ENCODE measurements around the gene ZMIZ1. TPM values are rescaled to one million over a fixed set of nuclear protein-coding genes. Genes with fewer than 3 reads are reported as not detected.

ZMIZ1 gene
- total RNA-seq, 2 experiments from 2014 or later, result 38.3 to 41.6 TPM

DNA sequence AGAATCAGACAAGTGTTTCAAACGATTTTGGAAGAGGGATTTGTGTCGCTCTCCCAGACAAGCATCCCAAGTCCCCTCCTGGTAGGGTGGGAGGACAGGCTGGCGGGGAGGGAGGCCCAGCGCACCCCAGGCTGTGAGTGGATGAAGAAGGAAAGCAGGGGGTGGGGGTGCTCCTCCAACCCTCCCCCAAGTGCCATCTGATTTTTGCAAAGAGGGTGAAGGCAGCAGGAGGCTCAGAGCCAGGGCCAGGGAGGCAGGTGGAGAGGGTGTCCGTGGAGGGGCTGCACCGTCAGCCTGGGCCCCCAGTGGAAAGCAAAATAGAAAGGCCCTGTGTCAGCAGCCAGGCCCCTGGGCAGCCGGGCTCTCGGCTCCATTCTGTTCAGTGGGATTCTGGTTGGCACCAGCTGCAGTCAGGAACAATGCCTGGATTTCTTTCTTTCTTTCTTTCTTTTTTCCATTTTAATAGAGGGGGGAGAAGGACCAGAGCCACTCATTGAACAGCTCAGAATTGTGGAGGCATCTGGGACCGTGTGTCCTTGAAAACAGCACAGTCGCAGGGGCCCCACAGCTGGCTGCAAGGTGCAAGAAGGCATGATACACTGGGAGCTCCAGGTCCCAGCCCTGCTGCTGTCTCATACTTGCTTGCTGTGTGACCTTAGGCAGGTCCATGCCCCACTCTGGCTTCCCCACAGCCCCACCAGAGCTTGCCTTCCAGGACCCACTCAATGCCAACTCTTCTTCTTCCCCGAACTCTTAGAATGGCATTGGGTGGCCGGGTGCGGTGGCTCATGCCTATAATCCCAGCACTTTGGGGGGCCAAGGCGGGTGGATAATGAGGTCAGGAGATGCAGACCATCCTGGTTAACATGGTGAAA lies 7.1 kb upstream of the ZMIZ1 start:
- CTCF ChIA-PET, result interaction anchor here (2.1 kb wide), 1 partner anchor 11 kb away, joined by 9 read pairs; no protein-coding TSS in a partner anchor
- POLR2A ChIA-PET, result no interaction called here

GRCh38 chr10:79063071-79063491 lies 5.7 kb upstream of the ZMIZ1 start:
- ChIA-PET CTCF (interaction anchor here (1.3 kb wide), 1 partner anchor 133 kb away, joined by 4 read pairs; no protein-coding TSS in a partner anchor), POLR2A (no interaction called here)

DNA sequence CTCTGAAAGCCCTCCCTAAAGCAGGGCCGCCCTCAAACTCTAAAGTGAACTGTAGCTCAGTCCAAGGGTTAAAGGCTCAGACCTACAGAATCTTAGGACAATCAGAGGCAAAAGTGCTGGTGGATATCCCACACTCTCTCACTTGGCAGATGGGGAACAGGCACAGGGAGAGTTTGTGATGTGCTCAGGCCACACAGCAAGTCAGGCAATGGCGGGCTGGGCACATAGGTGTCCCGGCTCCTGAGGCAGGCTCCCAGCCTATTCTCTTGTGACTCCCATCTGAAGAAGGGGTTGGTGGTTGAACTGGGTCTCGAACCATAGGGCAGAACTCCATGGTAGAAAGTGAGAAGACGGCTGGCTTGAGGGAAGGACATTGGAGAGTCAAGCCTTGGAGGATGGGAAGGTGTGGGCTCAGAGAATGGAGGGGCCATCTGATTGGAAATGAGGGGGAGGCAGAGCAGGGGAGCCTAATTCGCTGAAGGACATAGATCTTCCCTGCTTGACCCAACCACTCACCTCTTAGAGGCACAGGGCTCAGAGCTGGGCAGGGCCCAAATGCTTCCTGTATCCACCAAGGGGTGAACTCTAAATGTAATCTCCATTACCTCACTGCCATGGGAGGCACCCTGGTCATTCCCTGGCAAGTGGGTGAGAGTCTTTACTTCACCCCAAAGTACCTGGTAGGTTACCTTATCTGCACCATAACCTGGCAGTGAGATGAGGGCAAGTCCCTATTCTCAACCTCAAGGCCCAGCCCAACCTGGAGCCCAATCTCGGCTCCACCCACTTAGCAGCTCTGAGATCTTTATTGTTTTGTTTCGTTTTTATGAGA lies 4.9 kb upstream of the ZMIZ1 start:
- POLR2A ChIA-PET, result no interaction called here
- CTCF ChIA-PET, result interaction anchor here (1.3 kb wide), 1 partner anchor 132 kb away, joined by 4 read pairs; no protein-coding TSS in a partner anchor

DNA sequence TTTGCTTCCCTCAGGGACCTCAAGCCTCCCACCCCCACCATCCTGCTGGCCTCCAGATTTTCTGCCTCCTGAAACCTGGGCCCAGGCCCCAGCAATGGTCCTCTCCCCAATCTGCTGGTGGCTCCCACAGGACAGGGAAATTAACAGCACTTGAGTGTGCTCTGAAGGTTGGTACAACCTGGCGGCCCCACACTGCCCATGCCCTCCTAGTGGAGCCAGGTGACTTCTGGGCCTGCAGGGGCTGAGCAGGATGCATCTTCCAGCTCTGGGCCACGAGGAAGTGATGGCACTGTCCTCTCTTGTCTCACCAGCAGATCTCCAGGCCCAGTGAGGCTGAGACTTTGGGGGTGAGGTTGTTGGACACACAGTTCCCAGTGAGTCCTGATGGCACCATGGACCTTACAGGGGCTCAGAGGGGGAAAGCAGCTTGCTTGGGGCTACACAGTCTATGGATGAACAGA lies 3.6 kb upstream of the ZMIZ1 start:
- CTCF ChIA-PET, result no interaction called here
- POLR2A ChIA-PET, result interaction anchor here (2.2 kb wide), 1 partner anchor 91 kb away, joined by 14 read pairs; no protein-coding TSS in a partner anchor

GRCh38 chr10:79065853-79066252 lies 2.9 kb upstream of the ZMIZ1 start:
- POLR2A ChIA-PET, result interaction anchor here (2.2 kb wide), 1 partner anchor 92 kb away, joined by 14 read pairs; no protein-coding TSS in a partner anchor
- CTCF ChIA-PET, result no interaction called here

- CTCF ChIA-PET, result interaction anchor here (0.6 to 0.8 kb wide), 2 partner anchors 59 to 92 kb away, joined by 3 read pairs; no protein-coding TSS in a partner anchor
- POLR2A ChIA-PET, result interaction anchor here (2.2 kb wide), 1 partner anchor 92 kb away, joined by 14 read pairs; no protein-coding TSS in a partner anchor
Measured at GRCh38 chr10:79066411-79067240, 2.1 kb upstream of the ZMIZ1 start.

GRCh38 chr10:79067241-79068202 lies 1.2 kb upstream of the ZMIZ1 start:
- CTCF ChIA-PET, result interaction anchor here (0.6 to 1.6 kb wide), 4 partner anchors 60 to 1019 kb away, joined by 3 read pairs; no protein-coding TSS in a partner anchor
- POLR2A ChIA-PET, result interaction anchor here (2.2 kb wide), 1 partner anchor 93 kb away, joined by 14 read pairs; no protein-coding TSS in a partner anchor

- POLR2A ChIA-PET, result no interaction called here
Measured at GRCh38 chr10:79068203-79068561, 584 bp upstream of the ZMIZ1 start.

DNA sequence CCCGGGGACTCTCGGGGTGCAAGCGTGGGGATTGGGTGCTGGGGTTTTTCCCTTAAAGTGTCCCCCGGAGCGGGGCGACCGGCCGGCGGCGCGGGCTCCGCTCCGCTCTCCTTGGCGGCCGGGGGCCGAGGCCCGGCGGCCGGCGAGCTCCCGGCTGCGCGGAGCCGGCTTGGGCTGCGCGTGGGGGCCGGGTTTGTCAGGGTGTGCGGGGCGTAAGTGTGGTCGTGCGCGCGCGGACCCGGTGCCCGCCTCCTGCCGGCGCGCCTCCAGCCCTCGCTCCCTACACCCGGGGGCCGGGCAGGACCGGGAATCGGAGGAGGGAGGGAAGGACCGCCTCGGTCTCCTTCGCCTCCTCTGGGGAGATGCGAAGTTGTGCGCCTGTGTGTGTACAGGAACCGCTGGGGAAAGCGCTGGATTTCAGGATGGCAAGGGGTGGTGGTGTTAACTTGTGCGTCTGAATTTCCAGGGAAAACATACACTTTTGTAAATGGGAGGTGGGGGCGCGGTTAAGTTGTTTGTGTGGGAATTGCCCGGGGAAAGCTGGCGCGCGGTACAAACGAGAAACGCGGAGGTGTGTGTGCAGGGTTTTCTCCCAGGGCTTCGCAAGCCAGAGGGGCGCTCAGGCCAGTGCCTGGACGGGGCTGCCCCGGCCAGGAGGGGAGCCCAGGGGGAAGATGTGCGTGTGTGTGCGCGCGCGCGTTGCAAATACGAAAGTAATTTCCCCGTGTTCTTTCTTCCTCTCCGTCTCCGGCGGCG lies 737 bp downstream of the ZMIZ1 start:
- ChIA-PET CTCF (interaction anchor here (0.9 to 1.2 kb wide), 3 partner anchors 11 to 545 kb away, joined by 3 read pairs; no protein-coding TSS in a partner anchor), POLR2A (interaction anchor here (0.7 kb wide), 1 partner anchor 1028 kb away, joined by 4 read pairs; no protein-coding TSS in a partner anchor)

More at GRCh38 chr10:79068203-79068561, 584 bp upstream of the ZMIZ1 start:
- CTCF ChIA-PET, result interaction anchor here (0.6 to 1.6 kb wide), 2 partner anchors 93 to 1019 kb away, joined by 3 read pairs; no protein-coding TSS in a partner anchor

GRCh38 chr10:79070081-79070605 lies 1.4 kb downstream of the ZMIZ1 start:
- ChIA-PET CTCF (interaction anchor here (0.9 to 1.2 kb wide), 3 partner anchors 11 to 545 kb away, joined by 3 read pairs; no protein-coding TSS in a partner anchor), POLR2A (interaction anchor here (0.7 kb wide), 1 partner anchor 1029 kb away, joined by 4 read pairs; no protein-coding TSS in a partner anchor)

GRCh38 chr10:79070606-79071395 lies 2.0 kb downstream of the ZMIZ1 start:
- CTCF ChIA-PET, result interaction anchor here (0.9 kb wide), 1 partner anchor 66 kb away, joined by 3 read pairs; no protein-coding TSS in a partner anchor
- POLR2A ChIA-PET, result interaction anchor here (0.7 kb wide), 1 partner anchor 184 kb away, joined by 3 read pairs; no protein-coding TSS in a partner anchor

DNA sequence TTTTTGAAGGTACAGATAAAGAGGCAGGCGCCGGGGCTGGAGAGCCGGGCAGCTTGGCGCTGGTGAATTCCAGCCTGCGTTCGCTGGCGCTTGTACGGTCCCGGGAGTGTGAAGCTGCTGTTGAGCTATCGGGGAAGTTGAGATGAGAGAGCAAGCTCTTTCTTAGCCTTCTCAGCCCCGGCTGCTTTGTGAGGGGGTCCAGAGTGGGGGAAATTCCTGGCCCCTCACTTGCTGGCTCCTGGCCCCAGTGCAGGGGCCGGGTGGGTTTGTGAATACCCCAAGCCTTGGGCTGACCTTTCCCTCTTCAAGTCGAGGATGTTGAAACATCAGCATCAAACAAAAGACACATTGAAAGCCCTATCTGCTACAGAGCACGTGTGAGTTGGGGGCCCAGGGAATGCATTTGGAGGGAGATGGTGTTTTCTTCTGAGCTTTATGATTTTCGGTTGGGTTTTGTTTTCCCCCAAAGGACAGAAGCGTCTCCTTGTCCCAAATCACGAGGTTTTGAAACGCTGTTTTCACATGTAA lies 2.7 kb downstream of the ZMIZ1 start:
- POLR2A ChIA-PET, result interaction anchor here (0.7 kb wide), 1 partner anchor 185 kb away, joined by 3 read pairs; no protein-coding TSS in a partner anchor
- CTCF ChIA-PET, result interaction anchor here (0.9 kb wide), 1 partner anchor 66 kb away, joined by 3 read pairs; no protein-coding TSS in a partner anchor

GRCh38 chr10:79072041-79072441 lies 3.3 kb downstream of the ZMIZ1 start:
- ChIA-PET POLR2A (no interaction called here), CTCF (no interaction called here)

DNA sequence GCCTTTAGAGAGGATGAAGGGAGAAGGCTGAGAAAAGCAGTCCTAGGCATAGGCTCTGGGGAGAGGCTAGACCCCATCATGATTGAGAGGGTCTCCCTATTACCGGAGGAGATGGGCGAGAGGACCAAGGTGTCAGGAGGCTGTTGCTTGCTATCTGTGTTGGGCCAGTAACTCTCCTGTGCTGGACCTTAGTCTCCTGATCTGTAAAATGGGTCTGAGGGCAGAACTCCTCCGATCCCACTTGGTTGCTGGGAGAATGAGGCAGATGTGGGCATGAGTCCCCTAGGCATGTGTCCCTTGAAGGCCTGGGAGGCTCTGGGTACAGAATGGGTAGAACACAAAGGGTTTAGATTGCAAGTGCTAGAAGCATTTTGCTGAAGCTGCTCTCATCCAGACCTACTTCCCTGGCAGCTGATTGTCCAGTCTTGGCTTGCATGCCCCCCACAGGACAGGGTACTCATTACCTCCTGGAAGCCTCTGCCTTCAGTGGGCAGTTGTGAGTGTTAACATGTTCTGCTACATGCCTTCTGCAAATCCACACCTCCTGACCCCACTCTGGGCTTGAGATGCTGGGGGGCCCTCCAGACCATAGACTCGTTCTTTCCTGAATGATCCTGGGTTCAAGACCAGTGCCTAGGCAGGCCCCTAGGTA lies 4.4 kb downstream of the ZMIZ1 start:
- CTCF ChIA-PET, result no interaction called here
- POLR2A ChIA-PET, result no interaction called here
